K562 (cell line): ENCODE data around the gene MAP3K12. TPM values are rescaled to one million over a fixed set of nuclear protein-coding genes. Genes with fewer than 3 reads are reported as not detected.

Source experiments
- AFF4 ChIP-seq: sonication (generic); formaldehyde crosslinking; IDR thresholded peaks from 2 replicates; pipeline ENCODE4 v1.8.0; 2023; ENCODE audit warnings: mild to moderate bottlenecking, missing genetic modification reagents
- CREM ChIP-seq: IDR thresholded peaks from 2 replicates; pipeline ENCODE4 v1.6.1; 2014; ENCODE audit warnings: antibody characterized with exemption, low read depth
- ESRRA ChIP-seq: fragments of 450-650 bp; IDR thresholded peaks from 2 replicates; pipeline ENCODE4 v1.6.1; 2014; ENCODE audit warnings: low read depth, mild to moderate bottlenecking, moderate library complexity, borderline replicate concordance
- GATA2 ChIP-seq: sonication (generic); formaldehyde crosslinking; IDR thresholded peaks from 2 replicates; pipeline ENCODE4 v1.4.0; 2020; ENCODE audit warnings: mild to moderate bottlenecking, missing genetic modification reagents
- NCOA4 ChIP-seq: fragments of 450-650 bp; IDR thresholded peaks from 2 replicates; pipeline ENCODE4 v1.6.1; 2018; ENCODE audit warnings: mild to moderate bottlenecking; ENCODE audit not compliant: partially characterized antibody
- NFIX ChIP-seq: fragments of 250-450 bp; sonication (Bioruptor Pico); IDR thresholded peaks from 2 replicates; pipeline ENCODE4 v1.4.0; 2020; ENCODE audit warnings: low read depth, mild to moderate bottlenecking, moderate library complexity
- NFRKB ChIP-seq: fragments of 450-650 bp; IDR thresholded peaks from 2 replicates; pipeline ENCODE4 v1.6.1; 2016; ENCODE audit warnings: low read depth
- NONO ChIP-seq, 2 experiments: fragments of 200-400 bp in 1 of 2; fragments of 450-650 bp in 1 of 2; formaldehyde crosslinking in 1 of 2; IDR thresholded peaks; 2 replicates each; pipeline ENCODE4 v1.6.1; 2017; ENCODE audit warnings: low read depth in 2 of 2, mild to moderate bottlenecking in 2 of 2, moderate library complexity in 2 of 2, low read length in 1 of 2
- PKNOX1 ChIP-seq: fragments of 450-650 bp; IDR thresholded peaks from 2 replicates; pipeline ENCODE4 v1.6.1; 2016
- ZC3H11A ChIP-seq: IDR thresholded peaks from 2 replicates; pipeline ENCODE4 v1.6.1; 2012; ENCODE audit warnings: low read depth, low read length, improper control_type of control experiment
- ZNF140 ChIP-seq: fragments of 250-450 bp; sonication (Bioruptor Pico); IDR thresholded peaks from 2 replicates; pipeline ENCODE4 v1.8.0; 2021; ENCODE audit warnings: moderate library complexity, mild to moderate bottlenecking, inconsistent platforms
- ZNF282 ChIP-seq: sonication (generic); formaldehyde crosslinking; IDR thresholded peaks from 2 replicates; pipeline ENCODE4 v1.8.1; 2023; ENCODE audit warnings: missing genetic modification reagents
- polyA plus RNA-seq, 8 experiments: library from polyadenylated mRNA; depleted of rRNA in 4 of 8; stranded (reverse) in 5 of 8; unstranded in 3 of 8; fragments of >200 nt; fragmentation: Nextera tagmentation in 2 of 8; fragmentation: Illumina TruSeq in 1 of 8; extraction: Ambion mirVana in 2 of 8; extraction: Trizol in 1 of 8; gene quantifications; 2 replicates each; pipeline versions ENCODE4 v1.2.1 to v1.2.3, GENCODE V29; 2011 to 2014; ENCODE audit warnings: inconsistent platforms in 1 of 8, missing spikeins in 1 of 8
- total RNA-seq, 7 experiments: library from RNA; depleted of rRNA in 6 of 7; stranded (reverse); fragments of >200 nt in 6 of 7; fragmentation: Illumina TruSeq in 2 of 7; extraction: Trizol in 2 of 7; gene quantifications; 2 replicates each; pipeline versions ENCODE4 v1.2.1 to v1.2.3, GENCODE V29; 2011 to 2021; ENCODE audit warnings: low replicate concordance in 1 of 7
- TF ChIP-seq, protein P1 (sequence below), 2 experiments: fragments of 450-650 bp in 1 of 2; IDR thresholded peaks; 2 replicates each; pipeline ENCODE4 v1.6.1; 2011 to 2017; ENCODE audit warnings: low read depth in 2 of 2, antibody characterized with exemption in 1 of 2, borderline replicate concordance in 1 of 2, low read length in 1 of 2, mild to moderate bottlenecking in 1 of 2, mixed read lengths in 1 of 2; ENCODE audit not compliant: control insufficient read depth in 1 of 2

MAP3K12 gene
- total and polyA plus RNA-seq, 9 of the 15 experiments (the other 6 are each of a cell fraction or from before 2014, with no cell fraction given) = 0.10 to 2.4 (median 1.6) TPM

GRCh38 chr12:53492830-53493609 lies 6.2 kb downstream of the MAP3K12 start (continued):
- no peak for TF ChIP-seq ZNF282 (CRISPR knock-in tag)
- TF ChIP-seq CREM = peak; percentile 78
- TF ChIP-seq NONO (IDR thresholded peaks at IDR 0.05; ENCODE audit: low read depth in 2 of 2, low read length in 1 of 2) = 0 out of 4 replicates have a peak, but pooled peaks of 1 of the 2 experiments have one; percentile 37
- no peak for TF ChIP-seq NCOA4
- TF ChIP-seq ZNF140 (CRISPR knock-in tag) = no peak
- TF ChIP-seq NFIX (CRISPR knock-in tag) = no peak
- no peak for TF ChIP-seq ZC3H11A
- TF ChIP-seq NFRKB = no peak
- no peak for TF ChIP-seq PKNOX1
- TF ChIP-seq, protein P1, sequence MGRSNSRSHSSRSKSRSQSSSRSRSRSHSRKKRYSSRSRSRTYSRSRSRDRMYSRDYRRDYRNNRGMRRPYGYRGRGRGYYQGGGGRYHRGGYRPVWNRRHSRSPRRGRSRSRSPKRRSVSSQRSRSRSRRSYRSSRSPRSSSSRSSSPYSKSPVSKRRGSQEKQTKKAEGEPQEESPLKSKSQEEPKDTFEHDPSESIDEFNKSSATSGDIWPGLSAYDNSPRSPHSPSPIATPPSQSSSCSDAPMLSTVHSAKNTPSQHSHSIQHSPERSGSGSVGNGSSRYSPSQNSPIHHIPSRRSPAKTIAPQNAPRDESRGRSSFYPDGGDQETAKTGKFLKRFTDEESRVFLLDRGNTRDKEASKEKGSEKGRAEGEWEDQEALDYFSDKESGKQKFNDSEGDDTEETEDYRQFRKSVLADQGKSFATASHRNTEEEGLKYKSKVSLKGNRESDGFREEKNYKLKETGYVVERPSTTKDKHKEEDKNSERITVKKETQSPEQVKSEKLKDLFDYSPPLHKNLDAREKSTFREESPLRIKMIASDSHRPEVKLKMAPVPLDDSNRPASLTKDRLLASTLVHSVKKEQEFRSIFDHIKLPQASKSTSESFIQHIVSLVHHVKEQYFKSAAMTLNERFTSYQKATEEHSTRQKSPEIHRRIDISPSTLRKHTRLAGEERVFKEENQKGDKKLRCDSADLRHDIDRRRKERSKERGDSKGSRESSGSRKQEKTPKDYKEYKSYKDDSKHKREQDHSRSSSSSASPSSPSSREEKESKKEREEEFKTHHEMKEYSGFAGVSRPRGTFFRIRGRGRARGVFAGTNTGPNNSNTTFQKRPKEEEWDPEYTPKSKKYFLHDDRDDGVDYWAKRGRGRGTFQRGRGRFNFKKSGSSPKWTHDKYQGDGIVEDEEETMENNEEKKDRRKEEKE (IDR thresholded peaks at IDR 0.05; ENCODE audit: borderline replicate concordance in 1 of 2, control insufficient read depth in 1 of 2, low read depth in 2 of 2, low read length in 1 of 2) = no peak
- no peak for TF ChIP-seq AFF4 (CRISPR knock-in tag)
- TF ChIP-seq ESRRA = no peak
- no peak for TF ChIP-seq GATA2 (CRISPR knock-in tag)
